SHP77 treated with DMSO at 0.1 percent for 48 hours (cell line): ENCODE measurements around the gene LPIN2.

Source experiments
- DNase-seq: peaks from one replicate; lab custom pipeline; 2025; lab: John Stamatoyannopoulos, UW

Gene LPIN2

GRCh38 chr18:2981212-2981728 lies 31.7 kb downstream of the LPIN2 start:
- no peak for DNase-seq

- DNase-seq = no peak
These were observed 32.8 kb downstream of the LPIN2 start for GRCh38 chr18:2979871-2980790.

- DNase-seq = no peak
These were observed 33.8 kb downstream of the LPIN2 start for GRCh38 chr18:2979129-2979528.

GRCh38 chr18:2978661-2979106 lies 34.3 kb downstream of the LPIN2 start:
- DNase-seq = no peak

GRCh38 chr18:2978208-2978607 lies 34.7 kb downstream of the LPIN2 start:
- no peak for DNase-seq

- DNase-seq = no peak
These were observed 36.5 kb downstream of the LPIN2 start for GRCh38 chr18:2976218-2977132.

GRCh38 chr18:2974731-2975130 lies 38.2 kb downstream of the LPIN2 start:
- DNase-seq = no peak

- DNase-seq = no peak
These were observed 41.0 kb downstream of the LPIN2 start for GRCh38 chr18:2971741-2972552.

GRCh38 chr18:2970772-2971659 lies 41.9 kb downstream of the LPIN2 start:
- DNase-seq = no peak

- DNase-seq = no peak
These were observed 42.6 kb downstream of the LPIN2 start for GRCh38 chr18:2970344-2970743.

- no peak for DNase-seq
These were observed 43.2 kb downstream of the LPIN2 start for GRCh38 chr18:2969695-2970094.

GRCh38 chr18:2968606-2969005 lies 44.3 kb downstream of the LPIN2 start:
- no peak for DNase-seq

- DNase-seq = no peak
These were observed 45.1 kb downstream of the LPIN2 start for GRCh38 chr18:2967820-2968219.

GRCh38 chr18:2967357-2967756 lies 45.6 kb downstream of the LPIN2 start:
- DNase-seq = no peak

- DNase-seq = no peak
These were observed 46.4 kb downstream of the LPIN2 start for GRCh38 chr18:2966560-2966959.

GRCh38 chr18:2965797-2966196 lies 47.1 kb downstream of the LPIN2 start:
- no peak for DNase-seq

GRCh38 chr18:2964361-2965010 lies 48.5 kb downstream of the LPIN2 start:
- no peak for DNase-seq
